ENCODE data around the gene TMEM131.

The TMEM131 gene

GRCh38 chr2:98020992-98021713 lies 25.4 kb upstream of the TMEM131 start:
- no peak for DNase-seq

GRCh38 chr2:98020516-98020915 lies 24.8 kb upstream of the TMEM131 start:
- DNase-seq = no peak

- DNase-seq = no peak
Observed at GRCh38 chr2:98016908-98017670, 21.3 kb upstream of the TMEM131 start.

- DNase-seq = no peak
Observed at GRCh38 chr2:98015671-98016070, 19.9 kb upstream of the TMEM131 start.

GRCh38 chr2:98014379-98014778 lies 18.6 kb upstream of the TMEM131 start:
- no peak for DNase-seq

GRCh38 chr2:98013407-98014042 lies 17.8 kb upstream of the TMEM131 start:
- DNase-seq = no peak

DNA sequence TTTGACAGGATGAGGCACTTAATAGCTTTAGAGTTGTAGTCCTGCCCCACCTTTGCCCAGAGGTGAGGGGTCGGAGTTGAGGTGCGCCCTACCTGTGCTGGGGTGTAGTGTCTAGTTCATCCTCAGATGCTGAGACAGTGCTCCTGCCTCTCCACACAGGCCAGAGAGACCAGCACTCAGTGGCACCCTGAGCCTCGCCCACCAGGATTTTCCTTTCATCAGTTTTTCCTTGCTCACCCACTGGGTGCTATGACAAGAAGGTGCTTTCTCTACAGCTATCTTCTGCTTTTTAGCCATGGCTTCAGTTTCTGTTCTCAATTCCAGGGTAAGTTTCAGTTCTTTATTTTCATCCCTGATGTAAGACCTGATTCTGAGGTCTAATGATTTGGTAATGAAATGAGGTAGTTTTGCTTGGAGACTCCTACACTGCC lies 16.8 kb upstream of the TMEM131 start:
- DNase-seq = no peak

- no peak for DNase-seq
Observed at GRCh38 chr2:98009887-98010760, 14.4 kb upstream of the TMEM131 start.

DNA sequence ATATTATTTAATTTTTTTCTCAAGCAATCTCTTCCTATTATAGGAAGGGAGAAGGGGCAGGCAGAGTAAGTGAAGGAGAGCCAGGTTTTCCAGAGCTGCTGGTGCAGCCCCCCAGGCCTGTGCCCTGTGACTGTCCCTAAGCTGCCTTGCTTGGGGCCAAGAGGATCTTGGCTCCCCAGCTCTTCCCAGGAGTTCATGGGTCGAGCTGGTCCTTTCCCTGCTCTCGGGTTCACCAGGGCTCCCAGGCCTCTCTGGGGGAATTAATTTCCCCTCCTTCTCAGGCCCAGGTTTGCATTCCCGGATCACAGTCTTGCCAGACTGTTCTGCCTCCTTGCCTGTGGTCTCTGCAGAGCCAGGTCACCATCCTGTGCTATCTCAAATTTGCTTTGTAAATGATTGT lies 12.7 kb upstream of the TMEM131 start:
- DNase-seq = no peak

- no peak for DNase-seq
Observed at GRCh38 chr2:98006378-98006777, 10.6 kb upstream of the TMEM131 start.

DNA sequence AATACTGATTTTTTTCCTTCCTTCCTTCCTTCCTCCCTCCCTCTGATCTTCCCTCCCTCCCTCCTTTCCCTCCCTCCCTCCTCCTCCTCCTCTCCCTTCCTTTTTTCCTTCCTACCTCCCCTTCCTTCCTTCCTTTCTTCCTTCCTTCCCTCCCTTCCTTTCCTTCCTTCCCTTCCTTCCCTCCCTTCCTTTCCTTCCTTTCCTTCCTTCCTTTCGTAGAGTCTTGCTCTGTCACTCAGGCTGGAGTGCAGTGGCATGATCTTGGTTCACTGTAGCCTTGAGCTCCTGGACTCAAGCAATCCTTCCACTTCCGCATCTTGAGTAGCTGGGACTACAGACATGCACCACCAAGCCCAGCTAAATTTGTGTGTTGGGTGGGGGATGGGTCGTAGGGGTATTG lies 8.9 kb upstream of the TMEM131 start:
- no peak for DNase-seq

DNA sequence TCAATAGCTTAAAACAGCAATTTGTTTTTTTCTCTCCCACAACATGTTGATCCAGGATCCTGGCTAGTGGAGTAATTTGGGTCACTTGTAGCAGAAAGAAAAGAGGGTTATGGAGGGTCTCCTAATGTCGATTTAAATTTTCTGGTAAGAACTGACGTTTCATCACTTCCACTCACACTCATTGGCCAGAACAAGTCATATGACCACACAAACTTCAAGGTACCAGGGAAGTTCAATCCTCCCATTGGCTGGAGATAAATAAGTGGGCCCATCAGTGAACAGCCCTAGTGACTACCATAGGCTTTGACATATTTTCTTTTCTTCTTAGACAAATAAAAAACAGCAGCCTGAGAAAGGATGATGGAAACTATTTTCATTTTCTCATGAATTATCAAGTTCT lies 8.3 kb upstream of the TMEM131 start:
- DNase-seq = no peak

- no peak for DNase-seq
Observed at GRCh38 chr2:97999536-97999935, 3.8 kb upstream of the TMEM131 start.

GRCh38 chr2:97998431-97999005 lies 2.8 kb upstream of the TMEM131 start:
- no peak for DNase-seq

DNA sequence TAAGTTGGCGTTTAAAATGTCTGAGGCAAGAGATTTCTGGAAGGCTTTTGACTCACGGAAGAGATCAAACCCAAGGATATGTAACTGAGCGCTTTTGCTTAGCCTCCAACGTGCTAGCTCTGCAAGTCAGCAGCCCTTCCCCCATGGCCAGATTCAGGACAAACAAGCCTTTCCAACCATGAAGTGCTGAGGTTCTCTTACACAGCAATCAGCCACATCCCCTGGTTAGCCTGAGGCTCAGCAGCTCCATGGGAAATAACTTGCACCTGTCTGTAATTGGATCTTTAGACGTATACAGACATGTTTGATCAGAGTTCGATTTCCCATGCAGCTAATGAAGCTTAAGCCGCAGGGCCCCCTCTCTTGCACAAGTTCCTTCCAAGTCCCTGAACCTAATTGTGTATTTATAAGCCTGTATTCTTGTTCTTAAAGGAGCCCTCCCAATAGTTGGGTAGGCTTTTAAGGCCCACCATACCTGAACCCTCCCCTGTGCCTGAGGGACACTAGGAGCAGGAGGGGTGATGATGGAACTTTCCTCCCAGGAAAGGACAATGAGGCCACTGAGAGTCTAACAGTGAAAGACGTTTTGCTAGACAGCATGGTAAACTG lies 2.1 kb upstream of the TMEM131 start:
- DNase-seq = no peak

GRCh38 chr2:97996679-97997078 lies 931 bp upstream of the TMEM131 start:
- DNase-seq = no peak

DNA sequence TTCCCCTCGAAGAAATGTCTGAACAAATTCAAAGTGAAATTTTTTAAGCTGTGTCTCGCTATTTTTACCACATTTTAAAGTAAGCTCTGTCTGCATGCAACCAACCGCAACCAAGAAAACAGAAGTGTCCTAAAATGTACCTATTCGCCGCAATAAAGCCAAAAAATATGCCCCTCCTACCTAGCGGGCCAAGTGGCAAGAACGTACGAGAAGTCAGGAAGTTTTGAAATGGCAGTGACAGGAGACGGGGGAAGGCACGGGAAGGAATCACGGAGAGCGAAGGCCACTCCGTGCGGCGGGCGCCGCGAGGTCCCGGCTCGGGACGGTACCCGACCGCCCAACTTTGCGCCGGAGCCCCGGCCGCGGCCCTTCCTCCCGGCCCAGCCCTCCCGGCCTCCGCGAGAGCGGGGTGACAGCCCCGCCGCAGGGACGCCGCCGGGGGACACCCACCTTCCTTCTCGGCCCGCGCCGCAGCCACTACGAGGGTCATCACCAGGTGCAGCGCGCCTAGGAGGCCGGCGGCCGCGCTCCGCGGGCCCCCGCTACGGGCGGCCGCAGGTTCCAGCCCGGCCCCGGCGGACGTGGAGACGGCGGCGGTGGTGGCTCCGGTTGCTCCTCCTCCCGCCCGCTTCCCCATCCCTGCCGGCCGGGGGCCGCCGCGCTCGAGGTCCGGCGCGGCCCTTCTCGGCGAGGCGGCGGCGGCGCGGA lies 568 bp downstream of the TMEM131 start:
- DNase-seq = peak; percentile 64

- no peak for DNase-seq
Observed at GRCh38 chr2:97994476-97994875, 1.3 kb downstream of the TMEM131 start.

DNA sequence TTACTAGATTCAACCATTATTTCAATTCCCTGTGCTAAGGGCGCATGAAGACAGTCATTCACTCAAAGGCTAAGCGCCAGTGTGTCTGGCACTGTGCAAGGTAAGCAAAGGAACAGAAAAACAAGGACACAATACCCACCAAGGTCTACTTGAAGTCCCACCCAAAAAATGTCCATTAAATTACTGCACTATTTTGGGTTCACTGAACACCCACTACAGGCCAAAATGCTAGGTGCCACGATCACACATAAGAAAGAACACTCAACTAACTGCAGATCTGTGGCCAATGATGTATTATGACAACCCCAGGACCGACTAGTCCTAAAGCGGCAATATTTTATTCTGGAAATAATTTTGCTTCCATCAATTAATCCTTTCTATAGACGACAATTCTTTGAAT lies 1.8 kb downstream of the TMEM131 start:
- no peak for DNase-seq

DNA sequence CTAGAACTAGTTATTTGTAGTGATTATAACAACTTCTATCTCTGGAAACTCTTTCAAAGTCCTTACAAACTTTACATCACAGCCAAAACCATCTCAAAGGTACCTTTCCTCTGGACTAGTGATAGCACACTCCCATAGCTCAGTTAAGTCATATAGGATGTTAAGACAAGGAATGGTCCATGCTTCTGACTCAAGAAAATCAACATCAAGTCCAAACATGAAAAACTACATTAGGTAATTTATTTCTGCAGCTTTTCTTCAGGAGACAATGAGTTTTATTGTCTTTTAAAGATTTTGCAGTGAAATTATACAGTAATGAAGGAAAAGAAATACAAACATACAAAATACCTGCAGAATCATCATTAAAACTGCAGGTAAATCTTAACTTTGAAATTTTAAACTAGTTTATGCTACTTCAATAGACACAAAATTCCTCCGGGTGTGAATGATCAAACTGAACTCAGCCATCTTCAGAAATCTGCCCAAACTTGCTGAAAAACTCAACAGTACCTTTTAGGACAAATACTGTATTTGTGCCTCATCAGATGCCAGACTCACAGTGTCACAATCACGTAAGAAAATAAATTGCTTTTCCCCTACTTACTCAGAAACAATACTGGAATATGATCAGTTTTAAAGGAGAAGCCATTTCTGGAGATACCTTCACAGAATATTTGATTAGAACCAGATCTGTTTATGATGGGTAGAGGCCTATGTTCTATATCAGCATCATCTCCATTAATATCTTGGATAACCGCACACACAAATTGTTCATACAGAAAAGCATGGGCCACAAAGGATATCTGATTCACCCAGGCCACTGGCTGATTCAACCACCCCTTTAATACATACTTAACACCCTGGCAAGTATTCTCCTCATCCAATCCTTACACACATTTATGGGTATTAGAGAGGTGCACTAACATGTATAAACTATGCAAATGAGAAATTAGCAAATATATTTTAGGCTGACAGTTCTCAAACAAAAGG lies 2.6 kb downstream of the TMEM131 start:
- no peak for DNase-seq

All from KG1 (cell line).